ENCODE data around the gene ANO6.

GRCh38 chr12:45174595-45174994 is 41.3 kb upstream of the ANO6 start:
- no peak for TF ChIP-seq CTCF (IDR thresholded peaks at IDR 0.05)
- TF ChIP-seq POLR2A (IDR thresholded peaks at IDR 0.05): no peak
